ENCODE measurements around the gene FCGR1A.
"Not testable (repeated sequence)": the region's sequence is repeated elsewhere in the genome, so short reads cannot be mapped to it uniquely, and the experiment has no call there.

DNA sequence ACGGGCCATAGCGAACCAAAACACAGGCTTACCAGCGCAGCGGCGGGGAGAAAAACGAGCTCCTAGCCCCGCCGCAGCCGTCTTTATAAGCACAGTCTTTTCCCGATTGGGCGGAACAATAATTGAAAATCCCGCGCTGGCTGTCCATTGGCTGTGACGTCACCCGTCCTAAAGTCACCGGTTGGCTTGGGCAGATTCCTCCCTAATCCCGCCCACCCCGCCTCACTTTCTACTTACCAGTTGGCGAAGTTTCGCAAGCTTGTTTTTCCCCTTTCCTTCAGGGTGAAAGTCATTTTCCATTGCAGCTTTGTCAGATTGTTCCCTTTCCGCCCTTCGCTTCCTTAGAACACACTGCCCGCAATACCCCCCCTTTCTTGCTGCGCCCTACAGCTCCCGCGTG, 58.7 kb downstream of the FCGR1A start:
- TF ChIP-seq, protein P1, sequence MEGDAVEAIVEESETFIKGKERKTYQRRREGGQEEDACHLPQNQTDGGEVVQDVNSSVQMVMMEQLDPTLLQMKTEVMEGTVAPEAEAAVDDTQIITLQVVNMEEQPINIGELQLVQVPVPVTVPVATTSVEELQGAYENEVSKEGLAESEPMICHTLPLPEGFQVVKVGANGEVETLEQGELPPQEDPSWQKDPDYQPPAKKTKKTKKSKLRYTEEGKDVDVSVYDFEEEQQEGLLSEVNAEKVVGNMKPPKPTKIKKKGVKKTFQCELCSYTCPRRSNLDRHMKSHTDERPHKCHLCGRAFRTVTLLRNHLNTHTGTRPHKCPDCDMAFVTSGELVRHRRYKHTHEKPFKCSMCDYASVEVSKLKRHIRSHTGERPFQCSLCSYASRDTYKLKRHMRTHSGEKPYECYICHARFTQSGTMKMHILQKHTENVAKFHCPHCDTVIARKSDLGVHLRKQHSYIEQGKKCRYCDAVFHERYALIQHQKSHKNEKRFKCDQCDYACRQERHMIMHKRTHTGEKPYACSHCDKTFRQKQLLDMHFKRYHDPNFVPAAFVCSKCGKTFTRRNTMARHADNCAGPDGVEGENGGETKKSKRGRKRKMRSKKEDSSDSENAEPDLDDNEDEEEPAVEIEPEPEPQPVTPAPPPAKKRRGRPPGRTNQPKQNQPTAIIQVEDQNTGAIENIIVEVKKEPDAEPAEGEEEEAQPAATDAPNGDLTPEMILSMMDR (IDR thresholded peaks at IDR 0.05; ENCODE audit: insufficient read depth, low read length, poor library complexity, severe bottlenecking), result not testable (repeated sequence)
- not testable (repeated sequence) for TF ChIP-seq EZH2phosphoT487 (conservative IDR thresholded peaks at IDR 0.05; ENCODE audit: low read length)

All from SU-DHL-6 (cell line).